Measurements from ENCODE around the gene SAP30. TPM values are rescaled to one million over a fixed set of nuclear protein-coding genes. Genes with fewer than 3 reads are reported as not detected.
A peak's percentile ranks its signal among the peaks of the same experiment; 100 is the strongest.

Gene SAP30
- total and polyA plus RNA-seq, 4 donors: 19.2 to 29.0 (median 27.3) TPM

GRCh38 chr4:173334085-173334890 is 36.5 kb upstream of the SAP30 start, which contains the start of gene HMGB2:
HMGB2 (minus strand) TSS chr4:173334358; CDS start chr4:173333649, 709 bp downstream.
- H3K36me3 ChIP-seq (ENCODE audit: control insufficient read depth, insufficient read depth, low read length): no peaks in the 10 kb centered on the region
- peak within 1 kb of the TSS; percentile 100 for H3K4me3 ChIP-seq (ENCODE audit: low read depth, low read length)
- no peaks in the 10 kb centered on the region for H3K9me3 ChIP-seq (ENCODE audit: control insufficient read depth, insufficient read depth, low read length)
- 0% methylated on average over 61 of the region's 61 CpGs for whole genome bisulfite sequencing (ENCODE audit: insufficient coverage)
- peak within 1 kb of the TSS; percentile 100 for H3K27ac ChIP-seq (ENCODE audit: low read depth, low read length)
- peaks cover 4% of the 10 kb centered on the region for H3K4me1 ChIP-seq (ENCODE audit: control insufficient read depth, insufficient read depth, low read length)
- peak; percentile 97 to 100 (median 99) for DNase-seq (ENCODE audit: low read depth in 4 of 6, low spot score in 6 of 6)
- no peaks in the 10 kb centered on the region for H3K27me3 ChIP-seq (ENCODE audit: control insufficient read depth, insufficient read depth, low read length)

DNA sequence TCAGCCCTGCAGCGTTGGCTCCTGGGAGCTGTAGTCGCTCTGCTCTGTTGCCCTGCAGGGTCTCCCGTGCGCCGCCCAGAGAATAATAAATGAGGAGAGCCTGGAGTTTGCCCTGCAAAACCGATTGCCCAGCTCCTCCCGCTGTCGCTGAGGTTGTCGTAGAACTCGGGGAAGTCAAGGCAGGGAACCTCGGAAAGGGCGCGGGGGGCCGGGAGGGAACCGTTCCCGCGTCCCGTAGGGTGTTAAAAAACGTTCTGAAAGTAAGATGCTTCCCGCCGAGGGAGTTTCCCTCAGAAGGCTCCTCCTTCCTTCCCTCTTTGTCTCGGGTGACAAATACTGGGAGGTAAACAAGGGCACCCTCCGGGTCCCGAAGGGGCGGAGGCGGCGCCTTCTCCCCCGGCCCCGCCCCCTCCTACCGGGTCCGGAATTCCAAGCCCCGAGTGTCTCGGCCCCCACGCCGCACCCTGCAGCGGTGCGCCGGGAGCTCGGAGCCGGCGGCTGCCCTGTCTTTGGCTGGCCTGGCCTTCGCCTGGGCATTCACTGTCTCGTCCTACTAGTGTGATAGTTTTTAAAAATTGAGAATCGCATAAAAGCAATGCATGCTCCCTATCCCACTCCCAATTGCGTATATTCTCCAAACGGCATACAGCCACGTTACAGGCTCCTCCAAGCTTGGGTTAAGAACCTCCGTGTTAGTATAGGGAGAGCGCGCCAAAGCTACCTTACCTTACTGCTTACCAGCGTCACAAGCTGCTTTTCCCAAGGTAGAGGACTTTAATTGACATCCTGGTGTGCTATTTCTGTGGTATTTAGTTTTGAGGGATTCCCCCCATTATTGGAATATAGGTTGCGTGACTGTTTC is 35.6 kb upstream of the SAP30 start:
- Histone ChIP-seq H3K27me3 (ENCODE audit: control insufficient read depth, insufficient read depth, low read length) (no peaks in the 10 kb centered on the region), H3K27ac (ENCODE audit: low read depth, low read length) (peak overlapping the region; percentile 98), H3K4me1 (ENCODE audit: control insufficient read depth, insufficient read depth, low read length) (peaks cover 4% of the 10 kb centered on the region), H3K9me3 (ENCODE audit: control insufficient read depth, insufficient read depth, low read length) (no peaks in the 10 kb centered on the region), H3K4me3 (ENCODE audit: low read depth, low read length) (peak overlapping the region; percentile 100), H3K36me3 (ENCODE audit: control insufficient read depth, insufficient read depth, low read length) (no peaks in the 10 kb centered on the region)
- peak; percentile 24 to 89 (median 52) for DNase-seq (ENCODE audit: low read depth in 4 of 6, low spot score in 6 of 6)
- under 1% methylated on average over 33 of the region's 52 CpGs for WGBS (ENCODE audit: insufficient coverage)

- Histone ChIP-seq H3K4me1 (ENCODE audit: control insufficient read depth, insufficient read depth, low read length) (peaks cover 4% of the 10 kb centered on the region), H3K9me3 (ENCODE audit: control insufficient read depth, insufficient read depth, low read length) (no peaks in the 10 kb centered on the region), H3K36me3 (ENCODE audit: control insufficient read depth, insufficient read depth, low read length) (no peaks in the 10 kb centered on the region), H3K27me3 (ENCODE audit: control insufficient read depth, insufficient read depth, low read length) (no peaks in the 10 kb centered on the region), H3K4me3 (ENCODE audit: low read depth, low read length) (no peak overlapping the region), H3K27ac (ENCODE audit: low read depth, low read length) (no peak overlapping the region)
- no CpG with 5 or more reads among the region's 2 CpGs for WGBS (ENCODE audit: insufficient coverage)
- no peak for DNase-seq (ENCODE audit: low read depth in 4 of 6, low spot score in 6 of 6)
Observed at GRCh38 chr4:173337463-173337862, 33.3 kb upstream of the SAP30 start.

DNA sequence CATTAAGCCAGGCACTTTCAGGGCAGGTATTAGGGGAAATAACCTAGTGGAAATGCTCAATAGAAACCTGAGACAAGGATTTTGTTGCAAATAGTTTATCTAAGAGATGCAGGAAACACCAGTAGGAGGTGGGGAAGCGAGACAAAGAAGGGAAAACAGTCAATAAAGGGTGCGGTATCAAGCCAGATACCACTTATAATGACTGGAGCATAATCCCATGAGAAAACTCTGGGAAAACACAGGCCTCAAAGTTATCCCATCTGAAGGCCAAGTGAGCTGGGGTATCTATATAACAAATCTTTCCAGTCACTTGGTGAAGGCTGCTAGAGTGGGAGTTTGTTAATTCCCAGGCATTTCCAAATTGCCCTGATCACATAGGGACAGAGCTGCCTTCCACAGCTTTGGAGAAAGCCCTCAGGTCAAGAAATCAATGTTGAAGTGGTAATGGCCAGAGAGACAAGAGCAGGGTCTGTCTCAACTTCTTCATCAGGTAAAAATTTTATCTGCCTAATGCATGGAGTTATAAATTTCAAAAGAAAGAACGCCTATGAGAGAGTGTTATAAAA is 26.8 kb upstream of the SAP30 start:
- H3K27me3 ChIP-seq (ENCODE audit: control insufficient read depth, insufficient read depth, low read length): no peaks in the 10 kb centered on the region
- no peaks in the 10 kb centered on the region for H3K36me3 ChIP-seq (ENCODE audit: control insufficient read depth, insufficient read depth, low read length)
- WGBS (ENCODE audit: insufficient coverage): 75% methylated on average over 2 of the region's 3 CpGs
- H3K4me1 ChIP-seq (ENCODE audit: control insufficient read depth, insufficient read depth, low read length): no peaks in the 10 kb centered on the region
- DNase-seq (ENCODE audit: low read depth in 4 of 6, low spot score in 6 of 6): no peak
- H3K27ac ChIP-seq (ENCODE audit: low read depth, low read length): no peak overlapping the region
- no peak overlapping the region for H3K4me3 ChIP-seq (ENCODE audit: low read depth, low read length)
- peaks cover 1% of the 10 kb centered on the region for H3K9me3 ChIP-seq (ENCODE audit: control insufficient read depth, insufficient read depth, low read length)

GRCh38 chr4:173345648-173346047 is 25.1 kb upstream of the SAP30 start:
- no CpG with 5 or more reads among the region's 2 CpGs for WGBS (ENCODE audit: insufficient coverage)
- H3K36me3 ChIP-seq (ENCODE audit: control insufficient read depth, insufficient read depth, low read length): no peaks in the 10 kb centered on the region
- H3K27ac ChIP-seq (ENCODE audit: low read depth, low read length): no peak overlapping the region
- peaks cover 1% of the 10 kb centered on the region for H3K9me3 ChIP-seq (ENCODE audit: control insufficient read depth, insufficient read depth, low read length)
- no peaks in the 10 kb centered on the region for H3K27me3 ChIP-seq (ENCODE audit: control insufficient read depth, insufficient read depth, low read length)
- DNase-seq (ENCODE audit: low read depth in 4 of 6, low spot score in 6 of 6): no peak
- no peaks in the 10 kb centered on the region for H3K4me1 ChIP-seq (ENCODE audit: control insufficient read depth, insufficient read depth, low read length)
- no peak overlapping the region for H3K4me3 ChIP-seq (ENCODE audit: low read depth, low read length)

DNA sequence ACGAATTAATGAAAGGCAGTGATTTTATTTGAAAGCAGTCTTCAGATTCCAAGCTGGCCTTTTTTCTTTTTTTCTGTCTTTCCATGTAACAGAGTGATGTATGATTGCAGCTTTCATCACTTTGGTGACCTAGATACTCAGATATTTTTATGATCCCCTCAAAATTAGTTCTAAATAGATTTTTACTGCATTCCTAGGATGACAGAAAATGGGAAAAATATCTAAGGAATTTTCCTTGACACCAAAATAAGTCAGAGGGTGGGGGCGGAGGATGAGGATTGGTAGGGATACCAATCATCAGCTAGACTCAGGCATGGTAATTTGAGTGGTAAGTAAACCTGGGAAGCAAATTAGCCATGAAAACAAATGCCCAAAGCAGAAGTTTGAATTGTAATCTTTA is 24.7 kb upstream of the SAP30 start:
- Histone ChIP-seq H3K27ac (ENCODE audit: low read depth, low read length) (no peak overlapping the region), H3K27me3 (ENCODE audit: control insufficient read depth, insufficient read depth, low read length) (no peaks in the 10 kb centered on the region), H3K4me1 (ENCODE audit: control insufficient read depth, insufficient read depth, low read length) (no peaks in the 10 kb centered on the region), H3K36me3 (ENCODE audit: control insufficient read depth, insufficient read depth, low read length) (no peaks in the 10 kb centered on the region), H3K9me3 (ENCODE audit: control insufficient read depth, insufficient read depth, low read length) (peaks cover 1% of the 10 kb centered on the region), H3K4me3 (ENCODE audit: low read depth, low read length) (no peak overlapping the region)
- DNase-seq (ENCODE audit: low read depth in 4 of 6, low spot score in 6 of 6): no peak
- WGBS (ENCODE audit: insufficient coverage): no CpG with 5 or more reads among the region's 2 CpGs

GRCh38 chr4:173347467-173347866 is 23.3 kb upstream of the SAP30 start:
- Histone ChIP-seq H3K36me3 (ENCODE audit: control insufficient read depth, insufficient read depth, low read length) (no peaks in the 10 kb centered on the region), H3K27ac (ENCODE audit: low read depth, low read length) (no peak overlapping the region), H3K9me3 (ENCODE audit: control insufficient read depth, insufficient read depth, low read length) (peaks cover 1% of the 10 kb centered on the region), H3K4me3 (ENCODE audit: low read depth, low read length) (no peak overlapping the region), H3K4me1 (ENCODE audit: control insufficient read depth, insufficient read depth, low read length) (no peaks in the 10 kb centered on the region), H3K27me3 (ENCODE audit: control insufficient read depth, insufficient read depth, low read length) (no peaks in the 10 kb centered on the region)
- DNase-seq (ENCODE audit: low read depth in 4 of 6, low spot score in 6 of 6): no peak
- WGBS (ENCODE audit: insufficient coverage): no CpG with 5 or more reads among the region's 1 CpG

GRCh38 chr4:173357939-173358338 is 12.8 kb upstream of the SAP30 start:
- Histone ChIP-seq H3K9me3 (ENCODE audit: control insufficient read depth, insufficient read depth, low read length) (no peaks in the 10 kb centered on the region), H3K27me3 (ENCODE audit: control insufficient read depth, insufficient read depth, low read length) (no peaks in the 10 kb centered on the region), H3K27ac (ENCODE audit: low read depth, low read length) (no peak overlapping the region), H3K4me3 (ENCODE audit: low read depth, low read length) (no peak overlapping the region), H3K4me1 (ENCODE audit: control insufficient read depth, insufficient read depth, low read length) (no peaks in the 10 kb centered on the region), H3K36me3 (ENCODE audit: control insufficient read depth, insufficient read depth, low read length) (no peaks in the 10 kb centered on the region)
- no peak for DNase-seq (ENCODE audit: low read depth in 4 of 6, low spot score in 6 of 6)
- 84% methylated on average over 2 of the region's 2 CpGs for WGBS (ENCODE audit: insufficient coverage)

DNA sequence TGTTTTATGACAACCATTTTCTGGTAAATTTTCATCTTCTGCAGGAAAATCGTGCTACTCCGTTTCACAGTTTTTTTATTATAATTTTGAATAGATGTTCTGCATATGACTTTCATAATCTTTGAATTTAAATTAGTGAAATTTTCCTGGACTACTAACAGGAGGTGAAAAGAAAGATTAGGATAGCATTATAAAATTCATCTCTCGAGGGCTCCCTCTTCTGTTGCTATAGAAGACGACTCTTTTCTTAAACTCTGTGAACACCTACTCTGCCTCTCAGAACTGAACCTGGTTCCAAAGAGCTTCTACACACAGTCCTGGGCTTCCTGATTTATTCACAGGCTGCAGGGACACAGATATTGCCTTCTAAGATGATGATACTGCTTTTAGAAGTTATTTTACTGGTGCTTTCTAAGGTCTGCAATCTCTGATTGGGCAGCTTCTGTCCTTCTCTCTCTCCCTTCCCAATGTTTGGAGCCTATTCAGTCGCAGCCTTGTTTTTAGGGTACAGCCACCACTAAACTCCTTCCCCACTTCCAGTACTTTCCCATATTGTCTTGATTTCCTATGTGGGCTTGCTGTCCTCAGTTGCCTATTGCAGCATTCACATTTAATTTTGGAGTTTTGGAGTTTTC is 10.1 kb upstream of the SAP30 start:
- Histone ChIP-seq H3K36me3 (ENCODE audit: control insufficient read depth, insufficient read depth, low read length) (no peaks in the 10 kb centered on the region), H3K4me1 (ENCODE audit: control insufficient read depth, insufficient read depth, low read length) (no peaks in the 10 kb centered on the region), H3K27ac (ENCODE audit: low read depth, low read length) (no peak overlapping the region), H3K27me3 (ENCODE audit: control insufficient read depth, insufficient read depth, low read length) (no peaks in the 10 kb centered on the region), H3K4me3 (ENCODE audit: low read depth, low read length) (no peak overlapping the region), H3K9me3 (ENCODE audit: control insufficient read depth, insufficient read depth, low read length) (no peaks in the 10 kb centered on the region)
- DNase-seq (ENCODE audit: low read depth in 4 of 6, low spot score in 6 of 6): peak in 2 of 6 donors; percentile 11 to 26
- 90% methylated on average over 1 of the region's 5 CpGs for WGBS (ENCODE audit: insufficient coverage)

Data from spinal cord (tissue), 10 donors.